Spleen (tissue), 11 donors: Measurements from ENCODE around the gene FGR. TPM values are rescaled to one million over a fixed set of nuclear protein-coding genes. Genes with fewer than 3 reads are reported as not detected.

ENCODE experiments used
- DNase-seq: peaks from one replicate; pipeline ENCODE4 v3.0.0-alpha.2; 2020
- H3K27ac ChIP-seq, 8 donors: fragments of 200-600 bp; sonication (generic) in 7 of 8; 1 replicate in 4 of 8; 2 replicates in 4 of 8; pipeline versions ENCODE4 v1.5.0 to v1.8.0; 2016 to 2021; ENCODE audit warnings: inconsistent platforms in 4 of 8, mild to moderate bottlenecking in 4 of 8, moderate library complexity in 1 of 8
- H3K27me3 ChIP-seq, 7 donors: fragments of 200-600 bp; sonication (generic) in 6 of 7; replicated peaks in 1 of 7; 1 replicate in 4 of 7; 2 replicates in 3 of 7; pipeline versions ENCODE4 v1.5.0 to v1.8.0; 2016 to 2021; ENCODE audit warnings: inconsistent platforms in 3 of 7, mild to moderate bottlenecking in 1 of 7
- H3K36me3 ChIP-seq, 6 donors: fragments of 200-600 bp; sonication (generic) in 5 of 6; 1 replicate in 4 of 6; 2 replicates in 2 of 6; pipeline versions ENCODE4 v1.5.0 to v1.8.0; 2016 to 2021; ENCODE audit warnings: inconsistent platforms in 2 of 6
- H3K4me1 ChIP-seq, 6 donors: fragments of 200-600 bp; sonication (generic) in 5 of 6; 1 replicate in 3 of 6; 2 replicates in 3 of 6; pipeline versions ENCODE4 v1.5.0 to v1.8.0; 2016 to 2021; ENCODE audit warnings: inconsistent platforms in 3 of 6
- H3K4me3 ChIP-seq, 8 donors: fragments of 200-600 bp; sonication (generic) in 7 of 8; 1 replicate in 4 of 8; 2 replicates in 4 of 8; pipeline versions ENCODE4 v1.5.0 to v1.8.0; 2016 to 2021; ENCODE audit warnings: inconsistent platforms in 4 of 8, mild to moderate bottlenecking in 4 of 8, moderate library complexity in 2 of 8
- H3K9me3 ChIP-seq, 8 donors: fragments of 200-600 bp; sonication (generic) in 7 of 8; 1 replicate in 4 of 8; 2 replicates in 4 of 8; pipeline versions ENCODE4 v1.5.0 to v1.8.0; 2016 to 2021; ENCODE audit warnings: inconsistent platforms in 4 of 8
- CTCF ChIP-seq, 11 experiments: fragments of 200-600 bp in 7 of 11; fragments of 450-650 bp in 4 of 11; sonication (generic) in 4 of 11; IDR thresholded peaks in 8 of 11; conservative IDR thresholded peaks in 3 of 11; 1 replicate in 7 of 11; 2 replicates in 4 of 11; pipeline versions ENCODE4 v1.4.0 to v1.8.0; 2016 to 2021; ENCODE audit warnings: antibody characterized with exemption in 11 of 11, inconsistent platforms in 4 of 11, mild to moderate bottlenecking in 1 of 11
- POLR2A ChIP-seq, 3 donors: fragments of 450-650 bp; IDR thresholded peaks; one replicate each; pipeline ENCODE4 v1.5.1; 2017; ENCODE audit warnings: antibody characterized with exemption in 3 of 3, mild to moderate bottlenecking in 1 of 3
- POLR2AphosphoS5 ChIP-seq, 3 donors: sonication (generic); formaldehyde crosslinking; IDR thresholded peaks; one replicate each; pipeline ENCODE4 v1.5.1; 2017; ENCODE audit warnings: antibody characterized with exemption in 3 of 3
- WGBS, 5 donors: extraction: QIAGEN DNeasy Blood & Tissue Kit in 3 of 5; methylation state at CpG; one replicate each; pipeline versions ENCODE4 v1.1.5 to v1.1.7; 2013 to 2018; 5-methylcytosine and 5-hydroxymethylcytosine counted together
- intact Hi-C: fragments of 100-400 bp; cut with DNase I; formaldehyde crosslinking; loops from one replicate; pipeline ENCODE4 v1.15.0; 2023; ENCODE audit warnings: low total_unique reads
- polyA plus RNA-seq, 3 donors: library from polyadenylated mRNA; stranded (reverse); fragments of 200-250 nt; gene quantifications; one replicate each; pipeline ENCODE4 v1.2.1, GENCODE V29; 2013
- total RNA-seq, 7 donors: library from RNA; depleted of rRNA in 3 of 7; stranded (reverse); fragments of >200 nt in 3 of 7; fragmentation: NEBNext Ultra II Directional in 4 of 7; extraction: Animal tissue kit (Norgen Biotek cat#: 25700) in 4 of 7; gene quantifications; one replicate each; pipeline versions ENCODE4 v1.1.0 to v1.2.1, GENCODE V29; 2016 to 2021
- donor health status: healthy with polysubstance abuse.
- donor health status: DM: no; HTN: no; CAD: no; lungs with moderate emphysema.
- donor health status: DM: no; HTN: no; CAD: no.
- donor health status: Bipolar disorder and iron deficiency.
- donor health status: healthy.
- donor health status: DM: no; HTN: no; CAD: no.
- donor health status: DM: yes; HTN: yes; CAD: no.

FGR gene
- total and polyA plus RNA-seq, 10 donors, result 44.7 to 249 (median 121) TPM

- intact Hi-C loops, result loop anchor here (5.0 kb wide), 1 partner anchor 35 kb away; no protein-coding TSS in a partner anchor
Observed at GRCh38 chr1:27597516-27598294, 37.3 kb downstream of the FGR start.

GRCh38 chr1:27596986-27597385 lies 38.0 kb downstream of the FGR start:
- Histone ChIP-seq H3K27me3 (no peaks in the 10 kb centered on the region), H3K4me3 (peak overlapping the region in 1 of 8 donors; percentile 27), H3K27ac (peak overlapping the region in 5 of 8 donors; percentile 62 to 96 (median 91)), H3K36me3 (peaks cover 0 to 7% (median 0%) of the 10 kb centered on the region in 6 donors), H3K4me1 (peaks cover 85 to 100% (median 98%) of the 10 kb centered on the region in 6 donors), H3K9me3 (no peaks in the 10 kb centered on the region)
- 30 to 57% (median 42%) methylated on average over 4 of the region's 4 CpGs for WGBS, 5 donors
- no peak for DNase-seq
- TF ChIP-seq CTCF (IDR thresholded peaks at IDR 0.05 in 8 of 11, conservative IDR thresholded peaks at IDR 0.05 in 3 of 11), result no peak
- no peak for TF ChIP-seq POLR2AphosphoS5 (IDR thresholded peaks at IDR 0.05)
- no peak for TF ChIP-seq POLR2A (IDR thresholded peaks at IDR 0.05)
- intact Hi-C loops, result loop anchor here (5.0 kb wide), 1 partner anchor 35 kb away; no protein-coding TSS in a partner anchor

More at GRCh38 chr1:27597516-27598294, 37.3 kb downstream of the FGR start:
- Histone ChIP-seq H3K4me3 (peak overlapping the region in 2 of 8 donors; percentile 11 to 38), H3K27ac (peak overlapping the region in 6 of 8 donors; percentile 47 to 96 (median 90)), H3K36me3 (peaks cover 0 to 7% (median 0%) of the 10 kb centered on the region in 6 donors), H3K27me3 (peaks cover 0 to 7% (median 0%) of the 10 kb centered on the region in 7 donors), H3K4me1 (peaks cover 84 to 100% (median 97%) of the 10 kb centered on the region in 6 donors), H3K9me3 (no peaks in the 10 kb centered on the region)
- WGBS, 5 donors, result 50 to 60% (median 51%) methylated on average over 6 to 7 of the region's 7 CpGs
- DNase-seq, result no peak
- TF ChIP-seq POLR2AphosphoS5 (IDR thresholded peaks at IDR 0.05) (no peak), CTCF (IDR thresholded peaks at IDR 0.05 in 8 of 11, conservative IDR thresholded peaks at IDR 0.05 in 3 of 11) (no peak), POLR2A (IDR thresholded peaks at IDR 0.05) (no peak)

GRCh38 chr1:27596261-27596660 lies 38.7 kb downstream of the FGR start:
- 16 to 36% (median 24%) methylated on average over 9 of the region's 9 CpGs for WGBS, 5 donors
- Histone ChIP-seq H3K27me3 (no peaks in the 10 kb centered on the region), H3K27ac (peak overlapping the region in 6 of 8 donors; percentile 46 to 96 (median 90)), H3K9me3 (no peaks in the 10 kb centered on the region), H3K4me3 (peak overlapping the region in 1 of 8 donors; percentile 27), H3K4me1 (peaks cover 78 to 100% (median 98%) of the 10 kb centered on the region in 6 donors), H3K36me3 (peaks cover 0 to 7% (median 0%) of the 10 kb centered on the region in 6 donors)
- DNase-seq, result no peak
- peak in 2 of 3 donors; percentile 29 to 56 for TF ChIP-seq POLR2AphosphoS5 (IDR thresholded peaks at IDR 0.05)
- TF ChIP-seq POLR2A (IDR thresholded peaks at IDR 0.05), result no peak
- intact Hi-C loops, result loop anchor here (5.0 kb wide), 1 partner anchor 34 kb away; no protein-coding TSS in a partner anchor

GRCh38 chr1:27595597-27595996 lies 39.4 kb downstream of the FGR start:
- 43 to 60% (median 52%) methylated on average over 5 of the region's 5 CpGs for WGBS, 5 donors
- TF ChIP-seq POLR2A (IDR thresholded peaks at IDR 0.05), result no peak
- TF ChIP-seq CTCF (IDR thresholded peaks at IDR 0.05 in 8 of 11, conservative IDR thresholded peaks at IDR 0.05 in 3 of 11), result no peak
- no peak for TF ChIP-seq POLR2AphosphoS5 (IDR thresholded peaks at IDR 0.05)
- Histone ChIP-seq H3K4me1 (peaks cover 74 to 100% (median 96%) of the 10 kb centered on the region in 6 donors), H3K36me3 (peaks cover 0 to 7% (median 0%) of the 10 kb centered on the region in 6 donors), H3K4me3 (peak overlapping the region in 1 of 8 donors; percentile 27), H3K27me3 (no peaks in the 10 kb centered on the region), H3K27ac (peak overlapping the region in 5 of 8 donors; percentile 46 to 96 (median 91)), H3K9me3 (no peaks in the 10 kb centered on the region)
- intact Hi-C loops, result loop anchor here (5.0 kb wide), 1 partner anchor 33 kb away; no protein-coding TSS in a partner anchor
- DNase-seq, result no peak
